HCT116 (cell line): ENCODE data around the gene PRMT1.

ENCODE experiments used
- CTCF ChIP-seq, 3 experiments: fragments of 200-600 bp in 1 of 3; sonication (generic) in 1 of 3; IDR thresholded peaks in 2 of 3; conservative IDR thresholded peaks in 1 of 3; 2 replicates each; pipeline ENCODE4 v1.5.1; 2012 to 2017; ENCODE audit warnings: low read depth in 2 of 3, low read length in 2 of 3, antibody characterized with exemption in 1 of 3, borderline replicate concordance in 1 of 3, control low read depth in 1 of 3, mild to moderate bottlenecking in 1 of 3, mixed read lengths in 1 of 3, mixed run types in 1 of 3, moderate library complexity in 1 of 3; ENCODE audit not compliant: insufficient read depth in 1 of 3
- EZH2 ChIP-seq: fragments of 200-600 bp; sonication (generic); IDR thresholded peaks from 2 replicates; pipeline ENCODE4 v1.6.1; 2017; ENCODE audit warnings: antibody characterized with exemption, mixed run types
- POLR2A ChIP-seq: IDR thresholded peaks from 2 replicates; pipeline ENCODE4 v1.7.0; 2011; ENCODE audit warnings: borderline replicate concordance; ENCODE audit not compliant: insufficient read depth, insufficient read length; ENCODE audit errors: extremely low read depth
- REST ChIP-seq: IDR thresholded peaks from 2 replicates; pipeline ENCODE4 v1.6.1; 2012; ENCODE audit warnings: low read depth

DNA sequence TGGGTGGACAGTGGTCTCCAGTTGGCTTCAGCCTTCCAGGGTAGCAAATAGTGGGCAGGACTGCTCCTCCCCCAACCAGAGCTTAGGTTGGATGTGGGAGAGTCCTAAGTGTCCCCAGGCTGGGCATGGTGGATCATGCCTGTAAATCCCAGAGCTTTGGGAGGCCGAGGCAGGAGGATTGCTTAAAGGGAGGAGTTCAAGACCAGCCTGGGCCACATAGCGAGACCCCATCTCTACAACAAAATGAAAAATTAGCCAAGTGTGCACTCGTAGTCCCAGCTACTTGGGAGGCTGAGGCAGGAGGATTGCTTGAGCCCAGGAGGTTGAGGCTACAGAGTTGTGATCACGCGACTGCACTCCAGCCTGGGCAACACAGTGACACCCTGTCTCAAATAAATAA, 44.5 kb upstream of the PRMT1 start:
- TF ChIP-seq EZH2, result no peak
- no peak for TF ChIP-seq POLR2A
- TF ChIP-seq REST, result no peak
- no peak for TF ChIP-seq CTCF (IDR thresholded peaks at IDR 0.05 in 2 of 3, conservative IDR thresholded peaks at IDR 0.05 in 1 of 3; ENCODE audit: borderline replicate concordance in 1 of 3, insufficient read depth in 1 of 3, low read depth in 2 of 3, low read length in 2 of 3)
